NAMALWA (cell line): ENCODE data around the gene FAM131B.

Experiments used
- DNase-seq: peaks from one replicate; pipeline ENCODE4 v3.0.0-alpha.2; 2015; ENCODE audit warnings: low spot score

The FAM131B gene

GRCh38 chr7:143322760-143323633 lies 39.5 kb downstream of the FAM131B start:
- no peak for DNase-seq

- no peak for DNase-seq
Observed at GRCh38 chr7:143321734-143322133, 40.8 kb downstream of the FAM131B start.

GRCh38 chr7:143321242-143321641 lies 41.3 kb downstream of the FAM131B start:
- no peak for DNase-seq

GRCh38 chr7:143320620-143321019 lies 41.9 kb downstream of the FAM131B start:
- no peak for DNase-seq

GRCh38 chr7:143318661-143319060 lies 43.9 kb downstream of the FAM131B start:
- DNase-seq = no peak

DNA sequence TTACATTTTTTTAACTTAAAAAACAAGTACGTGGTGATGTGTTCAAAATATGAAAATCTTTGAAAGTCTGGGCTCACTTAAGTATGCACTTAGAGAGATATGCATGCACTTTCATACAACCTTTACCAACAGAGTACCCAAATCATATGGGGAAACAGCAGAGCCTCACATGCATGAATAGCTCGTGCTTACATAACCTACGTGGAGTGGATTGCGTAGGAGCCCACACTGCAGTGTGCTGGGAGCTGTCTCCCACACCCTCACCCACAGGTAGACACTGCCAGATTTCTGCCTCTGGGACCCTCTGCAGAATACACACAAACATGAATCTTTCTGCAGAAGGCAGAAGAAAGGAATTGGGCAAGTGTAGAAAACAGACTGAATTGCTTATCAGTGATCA lies 46.0 kb downstream of the FAM131B start:
- no peak for DNase-seq

DNA sequence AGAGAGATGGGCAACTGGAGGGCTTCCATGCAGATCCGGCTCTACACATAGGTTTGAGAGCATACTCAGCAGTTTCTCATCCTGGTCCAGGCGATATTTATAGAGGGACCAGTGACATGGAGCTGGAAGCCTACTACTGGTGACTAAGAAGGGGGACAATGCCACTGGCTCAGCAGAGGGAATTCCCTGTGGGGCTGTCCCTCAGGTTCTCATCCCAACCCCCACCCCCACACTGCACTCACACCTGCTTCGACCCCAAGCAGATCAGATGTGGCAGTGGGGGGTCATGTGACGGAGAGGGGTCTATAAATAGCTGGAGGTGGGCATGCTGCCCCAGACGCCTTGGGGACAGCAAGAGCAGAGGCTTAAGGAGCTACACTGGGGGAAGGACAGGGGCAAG lies 46.7 kb downstream of the FAM131B start, which contains the start of gene CLCN1:
Gene CLCN1 (plus strand): TSS at position 336 of the 400 bp plus-strand sequence. CDS start 102 bp downstream, outside the sequence.
- DNase-seq = no peak

- DNase-seq = no peak
Observed at GRCh38 chr7:143314127-143314526, 48.4 kb downstream of the FAM131B start.

- no peak for DNase-seq
Observed at GRCh38 chr7:143308632-143309031, 53.9 kb downstream of the FAM131B start.

DNA sequence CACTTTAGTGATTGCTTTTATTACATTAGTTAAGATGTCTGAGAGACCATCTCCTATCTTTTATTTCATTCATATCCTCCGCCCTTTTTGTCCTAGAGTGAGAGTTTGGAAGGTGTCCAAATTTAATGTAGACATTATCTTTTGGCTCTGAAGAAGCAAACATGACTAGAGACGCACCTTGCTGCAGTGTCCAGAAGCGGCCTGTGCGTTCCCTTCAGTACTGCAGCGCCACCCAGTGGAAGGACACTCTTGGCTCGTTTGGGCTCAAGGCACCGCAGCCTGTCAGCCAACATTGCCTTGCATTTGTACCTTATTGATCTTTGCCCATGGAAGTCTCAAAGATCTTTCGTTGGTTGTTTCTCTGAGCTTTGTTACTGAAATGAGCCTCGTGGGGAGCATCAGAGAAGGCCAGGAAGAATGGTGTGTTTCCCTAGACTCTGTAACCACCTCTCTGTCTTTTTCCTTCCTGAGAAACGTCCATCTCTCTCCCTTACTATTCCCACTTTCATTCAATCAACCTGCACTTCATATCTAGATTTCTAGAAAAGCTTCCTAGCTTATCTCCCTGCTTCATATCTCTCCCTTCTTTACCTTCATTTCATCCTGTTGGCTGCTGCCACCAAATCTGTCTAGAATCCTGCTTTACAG lies 57.0 kb downstream of the FAM131B start:
- peak; percentile 68 for DNase-seq

DNA sequence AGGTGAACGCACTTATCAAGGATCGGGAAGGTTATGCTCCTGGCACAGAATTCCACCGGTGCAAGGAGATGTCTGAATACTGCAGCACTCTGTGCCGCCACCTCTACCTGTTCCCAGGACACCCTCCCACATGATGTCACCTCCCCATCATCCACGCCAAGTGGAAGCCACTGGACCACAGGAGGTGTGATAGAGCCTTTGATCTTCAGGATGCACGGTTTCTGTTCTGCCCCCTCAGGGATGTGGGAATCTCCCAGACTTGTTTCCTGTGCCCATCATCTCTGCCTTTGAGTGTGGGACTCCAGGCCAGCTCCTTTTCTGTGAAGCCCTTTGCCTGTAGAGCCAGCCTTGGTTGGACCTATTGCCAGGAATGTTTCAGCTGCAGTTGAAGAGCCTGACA lies 57.6 kb downstream of the FAM131B start:
- DNase-seq = no peak

GRCh38 chr7:143303733-143304132 lies 58.8 kb downstream of the FAM131B start:
- no peak for DNase-seq
